HUDEP-2 (cell line): Measurements from ENCODE around the gene ADIG.
A peak's percentile ranks its signal among the peaks of the same experiment; 100 is the strongest.
"Not testable (repeated sequence)": the region's sequence is repeated elsewhere in the genome, so short reads cannot be mapped to it uniquely, and the experiment has no call there.

ENCODE experiments used
- DNase-seq, 76 experiments: peaks; one replicate each; lab custom pipeline; 2025; ENCODE audit not compliant: unreplicated experiment in 76 of 76; lab: John Stamatoyannopoulos, UW

ADIG gene

GRCh38 chr20:38569747-38570525 lies 11.1 kb upstream of the ADIG start:
- DNase-seq, result no peak

DNA sequence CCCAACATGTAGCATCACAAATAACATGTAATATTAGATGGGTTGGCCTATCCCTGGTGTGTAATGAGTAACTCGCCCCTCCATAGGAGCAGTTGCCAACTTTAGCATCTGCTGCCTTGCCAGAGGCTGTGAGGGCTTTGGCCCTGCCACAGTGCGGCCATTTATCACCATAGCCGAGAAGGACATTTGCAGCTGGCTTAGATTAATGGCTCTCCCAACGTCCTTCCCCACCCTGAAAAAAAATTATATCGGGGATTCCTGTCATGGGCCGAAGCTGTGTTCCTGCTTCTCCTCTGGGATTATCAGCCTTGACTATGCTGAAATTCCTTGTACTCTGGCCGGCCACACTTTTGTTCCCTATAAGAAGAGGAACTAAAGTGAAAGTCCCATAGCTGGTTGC lies 7.6 kb upstream of the ADIG start:
- no peak for DNase-seq

GRCh38 chr20:38579219-38579910 lies 1.6 kb upstream of the ADIG start:
- DNase-seq, result no peak

DNA sequence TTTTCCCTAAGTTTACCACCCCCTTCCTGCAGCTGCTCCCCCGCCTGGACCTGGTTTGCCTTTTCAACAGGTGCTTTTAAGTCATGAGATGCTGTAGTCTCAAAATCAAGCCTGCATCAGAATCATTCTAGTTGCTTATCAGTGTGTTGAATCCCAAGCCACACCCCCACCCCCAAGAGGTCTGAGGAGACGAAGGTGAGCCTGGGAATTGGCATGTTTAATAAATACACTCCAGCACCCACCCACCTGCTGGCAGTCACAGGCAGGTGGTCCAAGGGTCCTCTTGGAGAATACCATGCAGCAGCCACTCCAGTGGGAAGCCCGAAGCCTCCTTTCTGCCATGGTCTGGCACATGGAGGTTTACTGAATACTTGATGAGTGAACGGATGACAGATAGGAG lies 1.1 kb upstream of the ADIG start:
- DNase-seq, result no peak

DNA sequence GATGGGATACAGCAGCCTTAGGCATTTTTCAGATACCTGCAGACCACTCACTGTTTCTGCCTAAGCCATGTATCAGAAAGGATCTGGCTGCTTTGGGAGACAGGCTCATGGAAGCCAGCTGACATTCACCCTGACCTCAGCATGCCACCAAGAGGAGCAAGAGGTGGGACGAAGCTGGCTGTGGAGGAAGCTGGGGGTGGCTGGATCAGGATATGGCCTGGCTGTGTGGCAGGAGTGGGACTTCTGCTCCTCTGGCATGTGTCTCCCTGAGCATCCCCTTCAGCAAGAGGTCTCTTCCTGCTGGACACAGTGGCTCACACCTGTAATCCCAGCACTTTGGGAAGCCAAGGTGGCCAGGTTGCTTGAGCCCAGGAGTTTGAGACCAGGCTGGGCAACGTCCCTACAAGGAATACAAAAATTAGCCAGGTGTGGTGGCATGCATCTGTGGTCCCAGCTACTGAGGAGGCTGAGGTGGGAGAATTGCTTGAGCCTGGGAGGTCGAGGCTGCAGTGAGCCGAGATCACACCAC lies 897 bp downstream of the ADIG start:
- no peak for DNase-seq

DNA sequence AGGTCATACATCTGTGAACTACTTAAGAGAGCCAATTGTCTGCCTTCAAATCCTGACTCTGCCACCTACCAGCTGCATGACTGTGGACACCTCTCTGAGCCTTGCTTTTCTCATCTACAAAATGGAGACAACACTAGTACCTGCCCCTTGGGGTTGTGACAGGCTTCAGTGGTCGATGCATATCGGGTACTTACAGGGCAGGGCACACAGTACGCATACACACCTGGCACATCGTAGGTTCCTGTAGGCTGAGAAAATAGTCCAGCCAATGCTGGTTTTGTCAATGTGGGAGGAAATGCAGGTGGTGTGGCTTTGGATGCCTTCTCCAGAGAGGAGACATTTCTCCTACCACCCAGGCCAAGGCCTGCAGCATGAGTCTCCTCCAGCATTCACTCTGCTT lies 2.3 kb downstream of the ADIG start:
- no peak for DNase-seq

DNA sequence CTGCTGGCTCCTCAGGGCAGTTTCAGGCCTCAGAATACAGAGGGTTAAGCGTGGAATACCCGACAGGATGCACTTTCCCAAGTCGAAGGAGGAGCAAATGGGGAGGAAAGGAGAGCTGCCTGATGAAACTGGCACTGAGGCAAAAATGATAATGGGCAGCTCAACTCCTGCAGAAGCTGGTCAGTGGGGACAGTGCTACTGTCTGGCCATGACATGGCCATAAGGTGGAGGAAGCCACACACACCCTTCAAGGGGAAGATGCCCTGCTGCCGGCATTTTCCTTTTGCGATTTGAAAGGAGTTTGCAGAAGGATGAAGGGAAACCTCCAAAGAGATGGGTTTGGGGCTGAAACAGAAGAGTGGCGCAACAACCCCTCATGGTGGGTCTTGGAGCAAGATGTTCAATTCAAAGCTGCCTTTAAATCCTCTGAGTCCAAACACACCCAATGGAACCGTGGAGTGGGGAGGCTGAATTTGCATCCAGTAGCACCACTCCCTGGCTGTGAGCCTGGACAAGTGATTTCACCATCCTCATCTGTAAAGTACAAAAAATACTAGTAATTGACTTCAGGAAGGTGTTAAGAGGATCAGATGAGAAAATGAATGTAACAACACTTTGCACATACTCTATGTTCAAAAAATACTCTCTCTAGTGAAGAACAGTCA lies 3.2 kb downstream of the ADIG start:
- DNase-seq, result no peak

GRCh38 chr20:38585404-38586180 lies 4.6 kb downstream of the ADIG start:
- DNase-seq, result no peak

GRCh38 chr20:38586181-38586525 lies 5.2 kb downstream of the ADIG start:
- no peak for DNase-seq

GRCh38 chr20:38588303-38588702 lies 7.3 kb downstream of the ADIG start:
- no peak for DNase-seq

- DNase-seq, result no peak
Measured at GRCh38 chr20:38589351-38589750, 8.4 kb downstream of the ADIG start.

DNA sequence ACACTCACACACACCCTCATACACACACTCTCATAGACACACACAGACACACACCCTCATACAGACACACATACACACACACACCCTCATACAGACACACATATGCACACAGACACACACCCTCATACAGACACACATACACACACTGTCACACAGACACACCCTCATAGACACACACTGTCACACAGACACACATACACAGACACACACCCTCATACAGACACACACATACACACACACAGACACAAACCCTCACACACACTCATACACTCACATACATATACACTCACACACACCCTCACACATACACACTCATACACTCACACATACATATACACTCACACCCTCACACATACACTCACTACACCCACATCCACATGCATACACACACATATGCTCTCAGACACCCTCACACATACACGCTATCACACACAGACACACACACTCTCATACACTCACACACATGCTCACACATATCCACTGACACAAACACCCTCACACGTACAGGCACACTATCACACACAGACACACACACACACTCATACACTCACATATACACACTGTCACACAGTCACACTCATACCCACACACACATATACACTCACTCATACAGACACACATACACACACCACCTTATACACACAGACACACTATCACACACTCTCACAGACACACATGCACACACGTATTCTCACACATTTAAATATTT lies 9.1 kb downstream of the ADIG start:
- DNase-seq, result no peak

DNA sequence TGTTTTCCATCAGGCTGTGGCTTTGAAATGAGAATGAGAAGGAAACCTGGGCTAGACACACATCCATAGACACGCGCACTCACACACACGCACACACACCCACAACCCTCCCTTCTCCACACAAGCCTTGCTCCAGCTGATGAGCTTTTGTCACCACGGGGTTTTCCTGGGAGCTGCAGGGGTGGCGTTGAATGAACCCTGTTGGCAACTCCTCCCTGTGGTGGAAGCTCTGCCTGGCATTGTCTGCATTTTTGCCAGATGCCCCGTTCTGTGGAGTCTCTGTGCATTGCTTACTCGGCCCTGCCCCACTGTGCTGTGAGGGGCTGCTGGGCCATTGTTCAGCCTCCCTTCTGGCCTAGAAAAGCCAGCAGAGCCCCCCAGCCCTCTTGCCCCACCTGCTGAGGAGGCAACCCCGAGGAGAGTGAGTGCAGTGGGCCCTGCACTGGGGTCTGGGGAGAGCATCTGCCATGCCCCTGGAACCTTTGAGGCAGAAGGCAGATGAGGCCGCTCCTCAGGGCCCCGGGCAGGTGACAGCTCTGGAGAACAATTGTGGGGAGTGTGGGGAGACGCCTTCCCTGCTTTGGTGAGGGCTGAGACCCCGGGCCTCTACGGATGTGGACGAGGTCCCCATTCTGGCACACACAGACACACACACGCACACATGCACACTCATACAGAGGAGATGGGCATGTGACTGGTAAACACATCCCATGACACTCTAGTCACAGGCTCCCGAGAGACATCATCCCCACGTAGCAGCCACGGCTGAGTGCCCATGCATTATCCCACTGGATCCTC lies 9.9 kb downstream of the ADIG start:
- DNase-seq, result no peak

GRCh38 chr20:38591474-38592410 lies 10.7 kb downstream of the ADIG start:
- no peak for DNase-seq

DNA sequence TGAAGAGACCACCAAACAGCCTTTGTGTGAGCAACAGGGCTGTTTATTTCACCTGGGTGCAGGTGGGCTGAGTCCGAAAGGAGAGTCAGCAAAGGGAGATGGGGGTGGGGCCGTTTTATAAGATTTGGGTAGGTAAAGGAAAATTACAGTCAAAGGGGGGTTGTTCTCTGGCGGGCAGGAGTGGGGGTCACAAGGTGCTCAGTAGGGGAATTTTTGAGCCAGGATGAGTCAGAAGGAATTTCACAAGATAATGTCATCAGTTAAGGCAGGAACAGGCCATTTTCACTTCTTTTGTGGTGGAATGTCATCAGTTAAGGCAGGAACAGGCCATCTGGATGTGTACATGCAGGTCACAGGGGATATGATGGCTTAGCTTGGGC lies 11.4 kb downstream of the ADIG start:
- not testable (repeated sequence) for DNase-seq

- not testable (repeated sequence) for DNase-seq
Measured at GRCh38 chr20:38594281-38594680, 13.3 kb downstream of the ADIG start.

- not testable (repeated sequence) for DNase-seq
Measured at GRCh38 chr20:38595886-38596285, 14.9 kb downstream of the ADIG start.

DNA sequence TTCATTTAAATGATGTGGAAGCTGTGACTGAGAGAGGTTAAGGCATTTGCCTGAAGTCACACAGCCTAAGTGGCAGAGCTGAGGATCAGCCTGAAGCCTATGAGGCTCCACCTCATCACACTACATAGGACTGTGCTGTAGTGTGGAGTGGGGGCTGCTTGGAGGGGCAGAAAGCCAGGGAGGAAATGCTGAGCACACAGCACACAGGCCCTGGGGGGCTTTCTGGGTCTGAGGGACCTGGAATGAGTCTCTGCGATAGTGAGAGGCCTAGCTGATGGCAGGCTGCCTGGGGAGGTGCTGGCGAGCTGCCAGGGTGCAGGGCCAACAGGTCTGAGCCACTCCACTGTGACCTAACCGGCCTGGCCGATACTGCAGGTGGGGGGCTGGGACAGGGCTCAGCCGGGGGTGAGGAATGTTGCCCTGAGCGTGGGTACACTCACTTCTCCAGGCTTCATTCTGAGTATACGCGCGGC lies 18.4 kb downstream of the ADIG start:
- peak in 9 of 76 experiments; percentile 3 to 54 (median 39) for DNase-seq
